ENCODE data around the gene CD80. TPM values are rescaled to one million over a fixed set of nuclear protein-coding genes. Genes with fewer than 3 reads are reported as not detected.

The CD80 gene, protein sequence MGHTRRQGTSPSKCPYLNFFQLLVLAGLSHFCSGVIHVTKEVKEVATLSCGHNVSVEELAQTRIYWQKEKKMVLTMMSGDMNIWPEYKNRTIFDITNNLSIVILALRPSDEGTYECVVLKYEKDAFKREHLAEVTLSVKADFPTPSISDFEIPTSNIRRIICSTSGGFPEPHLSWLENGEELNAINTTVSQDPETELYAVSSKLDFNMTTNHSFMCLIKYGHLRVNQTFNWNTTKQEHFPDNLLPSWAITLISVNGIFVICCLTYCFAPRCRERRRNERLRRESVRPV
- total RNA-seq, result under 0.01 and 0.09 TPM in 2 replicates

GRCh38 chr3:119559441-119559963, at the start of gene CD80:
TSS of gene CD80 (minus strand) at chr3:119559614. CDS start at chr3:119557728, 1,886 bp downstream.

DNA sequence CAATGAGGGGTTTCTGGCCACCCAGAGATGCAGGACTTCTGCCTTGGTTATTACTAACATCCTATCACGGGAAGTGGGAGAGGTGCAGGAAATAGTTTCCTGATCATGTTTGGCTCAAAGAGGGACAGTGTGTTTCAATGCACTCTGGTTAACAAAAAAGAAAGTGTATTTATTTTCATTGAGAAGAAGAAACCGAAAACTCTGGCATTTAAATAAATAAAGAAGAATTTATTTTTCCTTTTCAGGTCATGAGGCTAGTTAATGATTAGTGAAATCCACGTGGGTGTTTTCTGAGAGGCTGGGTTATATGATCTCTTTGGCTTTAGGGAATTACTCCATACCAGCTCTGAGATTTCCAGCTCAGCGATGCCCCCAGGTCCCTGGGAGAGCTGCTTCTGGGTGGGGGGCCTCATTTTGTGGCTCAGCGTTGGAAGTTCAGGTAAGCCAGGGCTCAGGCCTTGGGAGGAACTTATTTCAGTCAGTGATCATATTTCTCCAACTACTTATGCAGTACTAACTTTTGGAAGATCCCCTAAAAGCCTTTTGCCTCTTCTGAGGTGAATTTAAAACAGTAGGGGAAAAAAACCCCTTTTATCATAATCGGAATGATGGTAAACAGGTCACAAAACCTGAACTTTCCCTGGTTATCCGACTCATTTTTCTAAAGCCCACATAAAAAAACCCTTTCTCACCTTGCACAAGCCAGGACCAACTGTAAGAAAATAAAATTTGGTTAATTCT, 38.3 kb upstream of the CD80 start, which contains the start of gene PLA1A:
TSS of gene PLA1A (plus strand) at position 338 of the 741 bp plus-strand sequence. CDS start at position 367, 29 bp downstream.

GRCh38 chr3:119579366-119580066, 20.1 kb upstream of the CD80 start, which contains the start of gene ADPRH:
TSS of gene ADPRH (plus strand) at chr3:119579492. CDS start at chr3:119582170, 2,678 bp downstream.

DNA sequence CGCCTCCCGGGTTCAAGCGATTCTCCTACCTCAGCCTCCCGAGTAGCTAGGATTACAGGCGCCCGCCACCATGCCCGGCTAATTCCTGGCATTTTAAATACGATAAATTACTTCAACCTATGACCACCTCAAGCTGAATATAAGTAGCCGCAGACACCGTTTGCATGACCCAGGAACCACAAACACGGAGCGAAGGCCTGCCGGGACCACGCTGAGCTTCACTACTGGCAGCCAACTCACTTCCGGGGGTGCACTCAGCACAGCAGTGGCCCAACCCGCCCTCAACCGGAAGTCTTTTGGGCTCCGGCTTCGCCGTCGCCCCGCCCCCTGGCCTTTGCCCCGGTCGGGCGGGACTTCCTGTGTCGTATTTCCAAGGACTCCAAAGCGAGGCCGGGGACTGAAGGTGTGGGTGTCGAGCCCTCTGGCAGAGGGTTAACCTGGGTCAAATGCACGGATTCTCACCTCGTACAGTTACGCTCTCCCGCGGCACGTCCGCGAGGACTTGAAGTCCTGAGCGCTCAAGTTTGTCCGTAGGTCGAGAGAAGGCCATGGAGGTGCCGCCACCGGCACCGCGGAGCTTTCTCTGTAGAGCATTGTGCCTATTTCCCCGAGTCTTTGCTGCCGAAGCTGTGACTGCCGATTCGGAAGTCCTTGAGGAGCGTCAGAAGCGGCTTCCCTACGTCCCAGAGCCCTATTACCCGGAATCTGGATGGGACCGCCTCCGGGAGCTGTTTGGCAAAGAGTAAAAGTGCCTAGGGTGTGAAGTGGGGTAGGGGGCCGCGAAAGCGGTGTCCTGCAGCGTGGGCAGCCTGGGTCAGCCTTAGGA, 61.0 kb downstream of the CD80 start, which contains the start of gene TIMMDC1:
TSS of gene TIMMDC1 (plus strand) at position 362 of the 826 bp plus-strand sequence. CDS start at position 549, 187 bp downstream.

Other genes with a start within 250 kb of the CD80 start
- gene TMEM39A, start 96.0 kb downstream of the CD80 start, total RNA-seq, result 92.5 and 126 TPM in 2 replicates
- 39.1 and 55.5 TPM in 2 replicates for gene POGLUT1, start 90.7 kb downstream of the CD80 start, total RNA-seq
- 51.8 and 69.5 TPM in 2 replicates for gene TIMMDC1, start 61.1 kb downstream of the CD80 start, total RNA-seq
- gene ADPRH, start 19.9 kb upstream of the CD80 start, total RNA-seq, result 1.8 and 6.1 TPM in 2 replicates
- gene PLA1A, start 38.3 kb upstream of the CD80 start, total RNA-seq, result 0.30 and 0.32 TPM in 2 replicates
- 0.59 and 1.8 TPM in 2 replicates for gene POPDC2, start 101.0 kb upstream of the CD80 start, total RNA-seq
- gene COX17, start 117.8 kb upstream of the CD80 start, total RNA-seq, result 10.7 and 12.5 TPM in 2 replicates
- gene CFAP91, start 143.4 kb upstream of the CD80 start, total RNA-seq, result 1.8 TPM in 1 of 2 replicates, not detected in the other
- 0.14 TPM in 1 of 2 replicates, not detected in the other for gene NR1I2, start 222.5 kb upstream of the CD80 start, total RNA-seq